Heart left ventricle (tissue), 13 donors: Measurements from ENCODE around the gene MRGPRE.

Source experiments
- CTCF ChIP-seq, 12 donors: fragments of 200-600 bp; sonication (generic) in 4 of 12; IDR thresholded peaks; one replicate each; pipeline versions ENCODE4 v1.5.0 to v1.8.0; 2018 to 2022; ENCODE audit warnings: antibody characterized with exemption in 12 of 12, mild to moderate bottlenecking in 5 of 12
- POLR2A ChIP-seq, 2 donors: fragments of 450-650 bp; IDR thresholded peaks; one replicate each; pipeline ENCODE4 v1.6.1; 2017; ENCODE audit warnings: antibody characterized with exemption in 2 of 2, mild to moderate bottlenecking in 2 of 2, moderate library complexity in 2 of 2
- donor health status: ischemic (EF 13 %, LVEDD 7.1; RV severe dilation, severe dysfunction).
- donor health status: DM: no; HTN: yes; CAD: no.
- donor health status: DM: no; HTN: no; CAD: no.
- donor health status: ischemic (EF 25% LVEDD 6.9; RV normal size, moderate dysfunction).
- donor health status: ischemic (EF 25% LVEDD 5.7; RV mildly dilated, moderate dysfunction).
- donor health status: ischemic (EF 35%, LVEDD 5.7; RV mildly dilated, moderate dysfunction).
- donor health status: nonischemic (EF 11% LVEDD 7.7; RV severe dilation, severe dysfunction).
- donor health status: DM: yes; HTN: yes; CAD: no.
- donor health status: PGD.
- donor health status: ischemic (EF 29% LVEDD 5.4; RV normal size, mild dysfunction).
- donor health status: nonischemic (EF 23%, LVEDD 6.1; RV moderate dilation, normal function).

- TF ChIP-seq POLR2A (IDR thresholded peaks at IDR 0.05) (no peak), CTCF (IDR thresholded peaks at IDR 0.05) (no peak)
Measured at GRCh38 chr11:3224401-3225057, 7.7 kb downstream of the MRGPRE start.
